HCT116 (cell line): Measurements from ENCODE around the gene DPYSL5. TPM values are rescaled to one million over a fixed set of nuclear protein-coding genes. Genes with fewer than 3 reads are reported as not detected.

Experiments
- ATAC-seq: fragments of 200-7000 bp; cut with Tn5 transposase; 2 replicates; pipeline ENCODE4 v1.9.1; 2020; ENCODE audit warnings: mild to moderate bottlenecking, moderate library complexity
- BruUV-seq: library from RNA; stranded (reverse); fragments of 400-500 nt; replicated peaks from 2 replicates; lab custom pipeline; 2021; lab: Mats Ljungman, UMichigan
- CTCF ChIA-PET: fragments of 300-600 bp; sonication (Branson Sonifier 250); formaldehyde crosslinking; loops from one replicate; lab custom pipeline; 2021; ENCODE audit warnings: antibody characterized with exemption; lab: Charles Lee
- POLR2A ChIA-PET: fragments of 300-600, 350-600 bp; sonication (Branson Sonifier 250); formaldehyde crosslinking; loops from one replicate; lab custom pipeline; 2021; ENCODE audit warnings: antibody characterized with exemption; lab: Charles Lee
- RAD21 ChIA-PET, 2 experiments: fragments of 300-600 bp; sonication (Branson Sonifier 250); formaldehyde crosslinking; loops; one replicate each; lab custom pipeline; 2023; ENCODE audit warnings: low total read pairs in 2 of 2; ENCODE audit not compliant: uncharacterized antibody in 2 of 2, unreplicated experiment in 2 of 2, low non-redundant PET in 1 of 2; lab: Charles Lee
- DNase-seq: peaks from one replicate; pipeline ENCODE4 v3.0.0-alpha.2; 2010; ENCODE audit warnings: low read depth, low spot score
- H2AFZ ChIP-seq: fragments of 200-600 bp; shearing (Covaris generic), sonication (generic); 2 replicates; pipeline ENCODE4 v1.6.1; 2017; ENCODE audit warnings: low read depth, mixed run types, mixed read lengths, antibody characterized with exemption, low read length; ENCODE audit not compliant: poor library complexity, severe bottlenecking
- H3K27ac ChIP-seq: 2 replicates; pipeline ENCODE4 v1.5.1; 2012; ENCODE audit warnings: low read depth, low read length
- H3K27me3 ChIP-seq: fragments of 200-600 bp; sonication (generic); 2 replicates; pipeline ENCODE4 v1.6.1; 2016; ENCODE audit warnings: mixed run types, low read length, mixed read lengths; ENCODE audit not compliant: insufficient read depth
- H3K36me3 ChIP-seq, 2 experiments: fragments of 200-500 bp in 1 of 2; fragments of 200-600 bp in 1 of 2; sonication (Bioruptor generic) in 1 of 2; sonication (generic) in 1 of 2; 2 replicates each; pipeline versions ENCODE4 v1.5.1 to v1.6.1; 2014 to 2016; ENCODE audit warnings: low read length in 2 of 2, inconsistent platforms in 1 of 2, mixed read lengths in 1 of 2, mixed run types in 1 of 2; ENCODE audit not compliant: insufficient read depth in 2 of 2, control insufficient read depth in 1 of 2
- H3K4me1 ChIP-seq, 2 experiments: fragments of 200-600 bp in 1 of 2; sonication (generic) in 1 of 2; 2 replicates each; pipeline versions ENCODE4 v1.5.1 to v1.6.1; 2012 to 2017; ENCODE audit warnings: low read length in 2 of 2, inconsistent platforms in 1 of 2, mild to moderate bottlenecking in 1 of 2, mixed read lengths in 1 of 2, mixed run types in 1 of 2, moderate library complexity in 1 of 2; ENCODE audit not compliant: insufficient read depth in 2 of 2, control insufficient read depth in 1 of 2
- H3K4me2 ChIP-seq: fragments of 200-600 bp; sonication (generic); 2 replicates; pipeline ENCODE4 v1.6.1; 2017; ENCODE audit warnings: mixed run types, low read length, mixed read lengths
- H3K4me3 ChIP-seq, 2 experiments: fragments of 200-600 bp in 1 of 2; sonication (generic) in 1 of 2; replicated peaks in 1 of 2; 2 replicates each; pipeline ENCODE4 v1.5.1; 2011 to 2016; ENCODE audit warnings: low read length in 2 of 2, control low read depth in 1 of 2, low read depth in 1 of 2, mild to moderate bottlenecking in 1 of 2, mixed read lengths in 1 of 2, mixed run types in 1 of 2
- H3K79me2 ChIP-seq: fragments of 200-600 bp; sonication (generic); 2 replicates; pipeline ENCODE4 v1.6.1; 2017; ENCODE audit warnings: mild to moderate bottlenecking, mixed run types, low read length, moderate library complexity, mixed read lengths; ENCODE audit not compliant: insufficient read depth
- H3K9ac ChIP-seq: fragments of 200-600 bp; sonication (generic); 2 replicates; pipeline ENCODE4 v1.6.1; 2016; ENCODE audit warnings: low read length, mixed read lengths
- H3K9me2 ChIP-seq: fragments of 200-600 bp; sonication (generic), shearing (Covaris generic); 2 replicates; pipeline ENCODE4 v1.6.1; 2017; ENCODE audit warnings: mixed run types, mild to moderate bottlenecking, moderate library complexity; ENCODE audit not compliant: insufficient read depth
- H3K9me3 ChIP-seq, 2 experiments: fragments of 200-500 bp in 1 of 2; fragments of 200-600 bp in 1 of 2; sonication (Bioruptor generic) in 1 of 2; sonication (generic) in 1 of 2; 2 replicates each; pipeline ENCODE4 v1.6.1; 2014 to 2017; ENCODE audit warnings: low read length in 2 of 2, mixed read lengths in 2 of 2, inconsistent platforms in 1 of 2, low read depth in 1 of 2, mild to moderate bottlenecking in 1 of 2, mixed run types in 1 of 2, moderate library complexity in 1 of 2; ENCODE audit not compliant: control insufficient read depth in 1 of 2, insufficient read depth in 1 of 2
- H4K20me1 ChIP-seq: fragments of 200-600 bp; sonication (generic), shearing (Covaris generic); 2 replicates; pipeline ENCODE4 v1.6.1; 2017; ENCODE audit warnings: mixed run types, mild to moderate bottlenecking, moderate library complexity; ENCODE audit not compliant: insufficient read depth
- ATF3 ChIP-seq: IDR thresholded peaks from 2 replicates; pipeline ENCODE4 v1.6.1; 2012
- CEBPB ChIP-seq: IDR thresholded peaks from 2 replicates; pipeline ENCODE4 v1.6.1; 2012; ENCODE audit warnings: low read depth
- EZH2phosphoT487 ChIP-seq: fragments of 200-600 bp; IDR thresholded peaks from 2 replicates; pipeline ENCODE4 v1.6.1; 2018; ENCODE audit warnings: antibody characterized with exemption, borderline replicate concordance
- MAX ChIP-seq: IDR thresholded peaks from 2 replicates; pipeline ENCODE4 v1.6.1; 2012
- RAD21 ChIP-seq: IDR thresholded peaks from 2 replicates; pipeline ENCODE4 v1.6.1; 2012; ENCODE audit warnings: low read depth, mild to moderate bottlenecking
- TCF7L2 ChIP-seq: IDR thresholded peaks from 2 replicates; pipeline ENCODE4 v1.7.0; 2011; ENCODE audit warnings: borderline replicate concordance, inconsistent platforms; ENCODE audit not compliant: insufficient read depth, insufficient read length; ENCODE audit errors: extremely low read depth
- ZBTB33 ChIP-seq: IDR thresholded peaks from 2 replicates; pipeline ENCODE4 v1.6.1; 2011; ENCODE audit warnings: mild to moderate bottlenecking, low read length, moderate library complexity; ENCODE audit not compliant: insufficient replicate concordance; ENCODE audit errors: extremely low read depth
- ZNF274 ChIP-seq: fragments of 200-500 bp; sonication (Bioruptor generic); IDR thresholded peaks from 2 replicates; pipeline ENCODE4 v1.6.1; 2014; ENCODE audit warnings: mild to moderate bottlenecking, low read depth, low read length, inconsistent platforms
- intact Hi-C: fragments of 100-400 bp; cut with micrococcal nuclease; formaldehyde crosslinking; loops from 2 replicates; pipeline ENCODE4 v1.10.0; 2022
- total RNA-seq: library from RNA; stranded (reverse); gene quantifications from one replicate; pipeline ENCODE4 v1.2.1, GENCODE V29; 2021; ENCODE audit not compliant: unreplicated experiment

DPYSL5 gene
- total RNA-seq, 1 experiment from 2014 or later = 8.4 TPM

- intact Hi-C loops = loop anchor here (5.0 to 10.0 kb wide), 2 partner anchors 230 to 318 kb away; partner anchors contain the start of gene TRIM54
- H3K36me3 ChIP-seq = no peaks in the 10 kb centered on the region
- no peak overlapping the region for H3K4me3 ChIP-seq
- H2AFZ ChIP-seq = no peak overlapping the region
- no peak for ATAC-seq
- no peaks in the 10 kb centered on the region for H3K9me3 ChIP-seq
- BruUV-seq = no TSS peak
- no peak for DNase-seq
- CTCF ChIA-PET = interaction anchor here (1.1 to 4.0 kb wide), 2 partner anchors 52 to 54 kb away, joined by 3 to 154 read pairs; no protein-coding TSS in a partner anchor
- no peak overlapping the region for H3K9ac ChIP-seq
- H4K20me1 ChIP-seq = no peaks in the 10 kb centered on the region
- H3K79me2 ChIP-seq = no peaks in the 10 kb centered on the region
- TF ChIP-seq ZNF274 (no peak), ZBTB33 (no peak), TCF7L2 (no peak), MAX (no peak), ATF3 (no peak), RAD21 (no peak), EZH2phosphoT487 (no peak), CEBPB (no peak)
- H3K27ac ChIP-seq = no peak overlapping the region
- peaks cover 0 to 15% of the 10 kb centered on the region in 2 experiments; a peak in 2 of 4 replicates for H3K4me1 ChIP-seq
- RAD21 ChIA-PET = no interaction called here
- POLR2A ChIA-PET = no interaction called here
- H3K4me2 ChIP-seq = no peak overlapping the region
- no peaks in the 10 kb centered on the region for H3K9me2 ChIP-seq
- peaks cover 5% of the 10 kb centered on the region; the same call in 1 of the 2 replicates for H3K27me3 ChIP-seq
Observed at GRCh38 chr2:26964446-26965130, 116.7 kb downstream of the DPYSL5 start.
